T-cell (primary cell): ENCODE measurements around the gene CHD3. TPM values are rescaled to one million over a fixed set of nuclear protein-coding genes. Genes with fewer than 3 reads are reported as not detected.

ENCODE experiments used
- ATAC-seq, 4 experiments: fragments of 200-7000 bp in 3 of 4; fragments of 150-1000 bp in 1 of 4; cut with Tn5 transposase; replicated peaks in 1 of 4; 1 replicate in 3 of 4; 2 replicates in 1 of 4; pipeline ENCODE4 v1.10.0; 2021; ENCODE audit warnings: moderate library complexity in 3 of 4, mild to moderate bottlenecking in 2 of 4, moderate number of reproducible peaks in 1 of 4
- CTCF ChIA-PET, 2 donors: fragments of 300-600 bp; sonication (Branson Sonifier 250); formaldehyde crosslinking; loops; one replicate each; lab custom pipeline; 2022; ENCODE audit warnings: antibody characterized with exemption in 2 of 2; lab: Charles Lee
- POLR2A ChIA-PET, 2 donors: fragments of 300-600 bp; sonication (Branson Sonifier 250); formaldehyde crosslinking; loops; one replicate each; lab custom pipeline; 2022; ENCODE audit warnings: antibody characterized with exemption in 2 of 2; lab: Charles Lee
- DNase-seq, 35 experiments: peaks; one replicate each; pipeline versions ENCODE4 v3.0.0 to v3.0.0-alpha.2; 2013 to 2023
- H3K27ac ChIP-seq: one replicate; pipeline ENCODE4 v1.5.1; 2013; ENCODE audit warnings: low read length
- H3K27me3 ChIP-seq, 2 experiments: replicated peaks in 1 of 2; 1 replicate in 1 of 2; 2 replicates in 1 of 2; pipeline versions ENCODE4 v1.6.1 to v1.7.0; 2013; ENCODE audit warnings: low read length in 1 of 2, mixed read lengths in 1 of 2; ENCODE audit not compliant: control insufficient read depth in 2 of 2, insufficient read depth in 2 of 2; ENCODE audit errors: extremely low read depth in 1 of 2
- H3K36me3 ChIP-seq, 2 donors: 1 replicate in 1 of 2; 2 replicates in 1 of 2; pipeline versions ENCODE4 v1.6.1 to v1.7.0; 2013; ENCODE audit warnings: low read length in 1 of 2; ENCODE audit not compliant: control insufficient read depth in 2 of 2, insufficient read depth in 1 of 2; ENCODE audit errors: extremely low read depth in 1 of 2
- H3K4me1 ChIP-seq, 2 experiments: 1 replicate in 1 of 2; 2 replicates in 1 of 2; pipeline versions ENCODE4 v1.6.1 to v1.7.0; 2013; ENCODE audit warnings: low read length in 2 of 2, mixed read lengths in 1 of 2; ENCODE audit not compliant: insufficient read depth in 2 of 2, control insufficient read depth in 1 of 2; ENCODE audit errors: extremely low read depth in 1 of 2
- H3K4me3 ChIP-seq, 2 donors: 1 replicate in 1 of 2; 2 replicates in 1 of 2; pipeline versions ENCODE4 v1.5.1 to v1.7.0; 2013; ENCODE audit warnings: mild to moderate bottlenecking in 2 of 2, low read length in 1 of 2, moderate library complexity in 1 of 2; ENCODE audit not compliant: control insufficient read depth in 1 of 2; ENCODE audit errors: extremely low read depth in 1 of 2
- H3K9me3 ChIP-seq: 2 replicates; pipeline ENCODE4 v1.7.0; 2013
- H3K27ac Mint-ChIP-seq, 2 donors: one replicate each; pipeline ENCODE4 v1.8.0; 2020 to 2021; ENCODE audit warnings: mild to moderate bottlenecking in 2 of 2, mixed read lengths in 2 of 2
- H3K27me3 Mint-ChIP-seq, 2 donors: one replicate each; pipeline ENCODE4 v1.8.0; 2021 to 2022; ENCODE audit warnings: mixed read lengths in 2 of 2
- H3K36me3 Mint-ChIP-seq: one replicate; pipeline ENCODE4 v1.8.0; 2021; ENCODE audit warnings: mixed read lengths
- H3K4me1 Mint-ChIP-seq, 3 donors: one replicate each; pipeline ENCODE4 v1.8.0; 2020 to 2022; ENCODE audit warnings: mixed read lengths in 3 of 3, mild to moderate bottlenecking in 1 of 3
- H3K4me3 Mint-ChIP-seq, 3 donors: one replicate each; pipeline ENCODE4 v1.8.0; 2020 to 2022; ENCODE audit warnings: mild to moderate bottlenecking in 3 of 3, mixed read lengths in 3 of 3, moderate library complexity in 3 of 3
- H3K9me3 Mint-ChIP-seq, 3 donors: one replicate each; pipeline ENCODE4 v1.8.0; 2020 to 2022; ENCODE audit warnings: mixed read lengths in 3 of 3
- WGBS: methylation state at CpG from one replicate; pipeline ENCODE4 v1.1.5; 2013; ENCODE audit warnings: missing lambda C conversion rate; ENCODE audit not compliant: insufficient coverage; 5-methylcytosine and 5-hydroxymethylcytosine counted together
- total RNA-seq, 35 experiments: library from RNA in 6 of 35; stranded (reverse) in 6 of 35; fragments of 120-200 nt in 1 of 35; gene quantifications; one replicate each; pipeline versions ENCODE4 v1.2.1 to v1.2.4 and lab custom pipeline; 2013 to 2026

The CHD3 gene
- total RNA-seq, 5 donors from 2014 or later (not counting 1 experiment from before 2014, with no cell fraction given), result 250 to 331 (median 274) TPM

DNA sequence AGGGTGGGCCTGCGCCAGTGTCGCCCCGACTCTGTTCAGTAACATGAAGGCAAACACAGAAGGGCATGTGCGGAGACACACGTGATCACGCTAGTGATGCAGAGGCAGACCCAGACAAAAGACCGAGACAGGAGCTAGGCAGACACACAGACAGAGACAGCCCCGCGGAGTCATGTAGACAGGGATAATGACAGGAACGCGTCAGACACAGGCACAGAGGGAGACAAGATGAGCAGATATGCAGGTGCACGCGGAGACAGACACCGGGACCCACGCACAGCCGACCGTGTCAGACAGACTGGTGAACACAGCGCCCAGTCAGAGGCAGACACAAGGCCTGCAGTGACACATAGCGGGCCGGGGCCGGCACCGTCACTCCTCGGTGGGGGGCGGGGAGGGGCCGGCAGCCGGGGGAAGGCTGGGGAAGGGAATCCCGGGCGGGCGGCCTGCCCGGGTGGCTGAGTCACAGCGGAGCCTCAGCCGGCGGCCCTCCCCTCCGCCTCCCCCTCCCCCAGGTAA, 47.1 kb upstream of the CHD3 start:
- no peaks in the 10 kb centered on the region for H3K27me3 Mint-ChIP-seq
- CTCF ChIA-PET, result interaction anchor here in 1 of 2 donors (0.7 kb wide), 1 partner anchor 17 kb away, joined by 3 read pairs; no protein-coding TSS in a partner anchor
- H3K4me1 ChIP-seq, result peaks cover 53 to 85% of the 10 kb centered on the region in 2 experiments

DNA sequence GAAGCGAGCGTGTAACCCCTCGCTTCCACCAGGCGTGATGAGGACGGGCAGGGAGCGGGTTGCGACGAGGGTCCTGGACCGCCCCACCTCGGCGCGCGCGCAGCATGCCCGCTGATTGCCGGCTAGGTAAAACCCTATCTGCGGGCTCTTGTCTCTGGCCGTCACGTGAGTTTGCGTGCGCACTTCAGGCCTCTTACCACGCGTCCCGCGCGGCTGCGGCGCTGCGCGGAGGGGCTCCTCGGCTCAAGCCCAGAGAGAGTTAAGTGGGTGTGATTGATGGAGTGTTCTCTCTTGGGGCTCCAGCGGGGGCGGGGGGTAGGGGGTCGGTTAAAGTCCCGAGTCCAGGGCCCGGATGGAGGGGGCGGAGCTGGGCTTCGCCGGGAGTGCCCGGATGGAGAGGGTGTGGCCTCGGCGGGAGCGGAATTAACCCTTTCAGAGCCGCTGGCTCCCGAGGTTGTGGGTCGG, 46.6 kb upstream of the CHD3 start:
- CTCF ChIA-PET, result no interaction called here
- ATAC-seq, result peak; percentile 19 to 35 (median 30)
- peaks cover 49 to 80% of the 10 kb centered on the region in 2 experiments for H3K4me1 ChIP-seq
- POLR2A ChIA-PET, result interaction anchor here (0.5 to 1.8 kb wide), 5 partner anchors 8 to 278 kb away, joined by 3 to 5 read pairs (median 4); partner anchors contain the start of gene NAA38 (in 1 of the 2)
- no peaks in the 10 kb centered on the region for H3K27me3 ChIP-seq
- Mint-ChIP-seq H3K36me3 (peaks cover 3% of the 10 kb centered on the region), H3K4me3 (peak overlapping the region; percentile 87 to 100 (median 94)), H3K4me1 (peaks cover 61 to 78% (median 71%) of the 10 kb centered on the region in 3 donors), H3K9me3 (no peaks in the 10 kb centered on the region), H3K27ac (peak overlapping the region; percentile 96 to 98), H3K27me3 (no peaks in the 10 kb centered on the region)
- peaks cover 3 to 25% of the 10 kb centered on the region in 2 donors for H3K36me3 ChIP-seq
- H3K4me3 ChIP-seq, result peak overlapping the region; percentile 57 to 91
- peak in 34 of 35 experiments; percentile 68 to 86 (median 80) for DNase-seq
- WGBS, result under 1% methylated on average over 22 of the region's 46 CpGs
- peak overlapping the region; percentile 100 for H3K27ac ChIP-seq
- H3K9me3 ChIP-seq, result no peaks in the 10 kb centered on the region

More for the DNA sequence above, 47.1 kb upstream of the CHD3 start:
- 11% methylated on average over 26 of the region's 34 CpGs for WGBS
- H3K36me3 Mint-ChIP-seq, result peaks cover 3% of the 10 kb centered on the region
- no peaks in the 10 kb centered on the region for H3K9me3 Mint-ChIP-seq
- peaks cover 65 to 78% (median 73%) of the 10 kb centered on the region in 3 donors for H3K4me1 Mint-ChIP-seq
- no peaks in the 10 kb centered on the region for H3K27me3 ChIP-seq
- H3K4me3 ChIP-seq, result peak overlapping the region; percentile 57 to 91
- H3K36me3 ChIP-seq, result peaks cover 3 to 22% of the 10 kb centered on the region in 2 donors
- H3K27ac Mint-ChIP-seq, result peak overlapping the region; percentile 94 to 98
- H3K27ac ChIP-seq, result peak overlapping the region; percentile 100
- DNase-seq, result peak; percentile 59 to 97 (median 86)
- ATAC-seq, result peak; percentile 54 to 61 (median 55)
- no peaks in the 10 kb centered on the region for H3K9me3 ChIP-seq
- POLR2A ChIA-PET, result interaction anchor here (0.5 to 1.8 kb wide), 5 partner anchors 8 to 279 kb away, joined by 3 to 5 read pairs (median 4); partner anchors contain the start of gene NAA38 (in 1 of the 2)
- peak overlapping the region; percentile 87 to 100 (median 94) for H3K4me3 Mint-ChIP-seq

DNA sequence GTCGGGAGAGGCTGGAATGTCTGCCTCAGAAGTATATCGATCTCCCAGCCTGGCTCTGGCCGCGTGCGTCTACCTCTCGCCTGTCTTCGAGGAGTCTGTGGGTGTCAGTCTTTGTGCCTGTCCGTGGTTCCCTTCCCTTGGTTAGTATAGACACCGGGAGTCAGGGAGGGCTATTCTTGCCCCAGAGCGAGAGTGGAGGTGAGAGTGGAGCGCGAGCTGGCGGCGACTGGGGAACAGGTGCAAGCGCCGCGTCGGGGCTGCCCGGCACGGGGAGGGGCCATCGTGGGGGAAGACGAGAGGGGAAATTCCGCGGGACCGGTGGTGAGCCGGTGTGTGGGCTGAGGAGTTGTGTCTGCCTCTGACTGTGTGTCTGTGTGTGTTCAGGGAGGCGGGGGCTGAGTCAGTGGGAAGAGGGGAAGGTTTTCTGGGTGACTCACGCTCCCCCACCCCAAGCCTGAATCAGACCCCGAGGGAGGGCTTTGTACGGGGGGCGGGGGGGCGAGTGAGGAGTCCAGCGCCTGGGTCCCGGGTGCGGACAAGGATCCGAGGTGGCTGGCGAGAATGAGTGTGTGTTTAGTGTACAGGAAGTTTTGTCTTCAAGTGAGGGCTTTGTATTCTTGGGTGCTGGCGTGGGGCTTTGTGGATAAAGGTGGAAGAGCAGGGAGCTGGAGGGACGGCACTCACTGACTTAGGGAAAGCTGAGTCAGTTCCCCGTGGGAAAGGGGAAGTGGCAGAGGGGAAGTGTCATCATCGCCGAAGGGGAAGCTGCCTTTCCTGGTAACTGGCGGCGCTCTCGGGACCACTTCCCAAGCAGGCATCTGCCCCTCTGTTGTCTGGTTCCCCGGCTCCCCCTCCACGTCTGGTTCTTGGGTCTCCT, 46.0 kb upstream of the CHD3 start:
- H3K36me3 Mint-ChIP-seq, result peaks cover 3% of the 10 kb centered on the region
- H3K4me1 Mint-ChIP-seq, result peaks cover 55 to 72% (median 65%) of the 10 kb centered on the region in 3 donors

DNA sequence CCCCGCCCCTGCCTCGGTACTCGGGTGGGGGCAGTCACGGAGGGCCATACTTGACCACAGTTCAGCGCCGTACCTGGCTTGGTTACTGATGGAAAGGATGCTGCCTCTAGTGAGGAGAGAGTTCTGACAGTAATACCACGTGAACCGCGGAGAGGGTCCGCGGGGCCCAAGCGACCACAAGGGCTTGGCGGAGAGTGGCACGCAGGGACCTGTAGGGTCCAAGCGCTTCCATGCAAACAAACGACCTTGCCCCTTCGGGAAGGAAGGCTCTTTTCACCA, 45.4 kb upstream of the CHD3 start:
- no peak for ATAC-seq
- Histone ChIP-seq H3K4me1 (peaks cover 41 to 72% of the 10 kb centered on the region in 2 experiments), H3K36me3 (peaks cover 3 to 33% of the 10 kb centered on the region in 2 donors), H3K9me3 (no peaks in the 10 kb centered on the region), H3K27me3 (no peaks in the 10 kb centered on the region), H3K27ac (peak overlapping the region; percentile 100), H3K4me3 (peak overlapping the region; percentile 86 to 91)
- peaks cover 3% of the 10 kb centered on the region for H3K36me3 Mint-ChIP-seq
- DNase-seq, result peak in 2 of 35 experiments; percentile 36 to 48
- no peaks in the 10 kb centered on the region for H3K9me3 Mint-ChIP-seq
- POLR2A ChIA-PET, result interaction anchor here in 1 of 2 donors (0.8 to 1.8 kb wide), 3 partner anchors 8 to 14 kb away, joined by 3 to 7 read pairs (median 5); partner anchors contain the start of gene NAA38
- peaks cover 51 to 69% (median 62%) of the 10 kb centered on the region in 3 donors for H3K4me1 Mint-ChIP-seq
- CTCF ChIA-PET, result interaction anchor here (0.6 to 0.7 kb wide), 2 partner anchors 8 to 20 kb away, joined by 3 read pairs; no protein-coding TSS in a partner anchor
- no peaks in the 10 kb centered on the region for H3K27me3 Mint-ChIP-seq
- H3K4me3 Mint-ChIP-seq, result peak overlapping the region; percentile 87 to 100 (median 94)
- H3K27ac Mint-ChIP-seq, result peak overlapping the region; percentile 96 to 98
- 0% methylated on average over 7 of the region's 17 CpGs for WGBS

More for the DNA sequence above, 46.0 kb upstream of the CHD3 start:
- WGBS, result 0% methylated on average over 27 of the region's 47 CpGs
- Mint-ChIP-seq H3K4me3 (peak overlapping the region; percentile 87 to 100 (median 94)), H3K27ac (peak overlapping the region; percentile 96 to 98), H3K27me3 (no peaks in the 10 kb centered on the region), H3K9me3 (no peaks in the 10 kb centered on the region)
- Histone ChIP-seq H3K36me3 (peaks cover 3 to 28% of the 10 kb centered on the region in 2 donors), H3K27ac (peak overlapping the region; percentile 100), H3K4me1 (peaks cover 43 to 74% of the 10 kb centered on the region in 2 experiments), H3K4me3 (peak overlapping the region; percentile 86 to 91), H3K9me3 (no peaks in the 10 kb centered on the region), H3K27me3 (no peaks in the 10 kb centered on the region)
- ChIA-PET POLR2A (interaction anchor here in 1 of 2 donors (1.4 to 1.8 kb wide), 2 partner anchors 8 to 10 kb away, joined by 5 to 7 read pairs; no protein-coding TSS in a partner anchor), CTCF (interaction anchor here (0.6 to 0.7 kb wide), 2 partner anchors 8 to 19 kb away, joined by 3 read pairs; no protein-coding TSS in a partner anchor)
- peak; percentile 25 to 55 (median 32) for ATAC-seq
- peak; percentile 52 to 98 (median 95) for DNase-seq

DNA sequence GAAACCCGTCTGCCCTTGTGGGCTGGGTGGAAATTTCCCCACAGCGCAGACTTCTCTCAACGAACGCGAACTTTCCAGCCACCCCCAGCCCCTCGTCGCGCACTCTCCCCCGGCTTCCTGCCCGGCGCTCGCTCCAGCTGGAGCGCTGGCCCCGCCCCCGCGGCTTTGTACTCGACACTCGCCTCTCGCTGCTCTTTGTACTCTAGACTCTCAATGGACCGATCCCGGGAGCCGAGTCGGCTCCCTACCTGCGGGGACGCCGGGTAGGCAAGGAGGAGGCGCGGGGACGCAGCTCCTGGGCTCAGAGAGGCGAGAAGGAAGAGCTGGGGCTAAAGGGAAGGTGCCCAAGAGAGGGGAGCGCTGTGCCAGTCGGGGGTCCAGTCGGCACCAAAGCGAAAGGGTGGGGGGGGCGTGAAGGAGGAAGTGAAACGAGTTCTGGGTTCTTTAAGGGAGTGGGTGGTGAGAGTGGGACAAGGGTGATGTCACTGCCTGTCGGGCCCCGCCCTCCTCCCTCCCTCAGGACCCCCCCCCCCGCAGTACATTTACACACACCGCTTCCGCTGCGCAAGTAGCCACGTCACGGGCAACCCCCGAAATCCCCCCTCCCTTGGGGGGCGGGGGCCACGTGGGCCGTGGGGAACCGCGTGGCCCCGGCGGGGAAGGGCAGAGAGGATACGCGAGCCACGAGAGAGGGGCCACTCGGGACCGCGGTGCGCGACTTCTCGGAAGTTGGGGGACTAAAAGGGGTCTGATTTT, 44.9 kb upstream of the CHD3 start:
- Mint-ChIP-seq H3K4me1 (peaks cover 47 to 64% (median 58%) of the 10 kb centered on the region in 3 donors), H3K27ac (peak overlapping the region; percentile 96 to 98), H3K4me3 (peak overlapping the region; percentile 87 to 100 (median 94)), H3K27me3 (no peaks in the 10 kb centered on the region), H3K36me3 (peaks cover 3% of the 10 kb centered on the region), H3K9me3 (no peaks in the 10 kb centered on the region)
- POLR2A ChIA-PET, result interaction anchor here in 1 of 2 donors (0.8 to 1.8 kb wide), 3 partner anchors 9 to 13 kb away, joined by 3 to 7 read pairs (median 5); partner anchors contain the start of gene NAA38
- Histone ChIP-seq H3K36me3 (peaks cover 3 to 36% of the 10 kb centered on the region in 2 donors), H3K27ac (peak overlapping the region; percentile 100), H3K9me3 (no peaks in the 10 kb centered on the region), H3K4me3 (peak overlapping the region; percentile 87 to 91), H3K27me3 (no peaks in the 10 kb centered on the region), H3K4me1 (peaks cover 38 to 67% of the 10 kb centered on the region in 2 experiments)
- 1% methylated on average over 25 of the region's 61 CpGs for WGBS
- ATAC-seq, result peak; percentile 35 to 44 (median 42)
- DNase-seq, result peak; percentile 60 to 97 (median 93)
- CTCF ChIA-PET, result interaction anchor here (0.6 to 0.7 kb wide), 2 partner anchors 9 to 20 kb away, joined by 3 read pairs; no protein-coding TSS in a partner anchor
